ENCODE data around the gene CDO1. TPM values are rescaled to one million over a fixed set of nuclear protein-coding genes. Genes with fewer than 3 reads are reported as not detected.

Gene CDO1
- total RNA-seq, 4 donors from 2014 or later: 9.7 to 29.9 (median 13.3) TPM

- H3K27me3 ChIP-seq: no peaks in the 10 kb centered on the region
- WGBS, 2 donors (ENCODE audit: low coverage in 1 of 2): 75 to 92% methylated on average over 2 to 3 of the region's 3 CpGs
- no peak overlapping the region for H3K27ac ChIP-seq
- no peak for TF ChIP-seq EP300 (IDR thresholded peaks at IDR 0.05)
- TF ChIP-seq POLR2AphosphoS5 (IDR thresholded peaks at IDR 0.05): no peak
- TF ChIP-seq POLR2A (IDR thresholded peaks at IDR 0.05): no peak
- TF ChIP-seq CTCF (IDR thresholded peaks at IDR 0.05): no peak
- no peaks in the 10 kb centered on the region for H3K36me3 ChIP-seq
- no peak for ATAC-seq
- no peaks in the 10 kb centered on the region for H3K9me3 ChIP-seq
- no peaks in the 10 kb centered on the region for H3K4me1 ChIP-seq
- no peak overlapping the region for H3K4me3 ChIP-seq
Measured at GRCh38 chr5:115767424-115767823, 49.0 kb downstream of the CDO1 start.

DNA sequence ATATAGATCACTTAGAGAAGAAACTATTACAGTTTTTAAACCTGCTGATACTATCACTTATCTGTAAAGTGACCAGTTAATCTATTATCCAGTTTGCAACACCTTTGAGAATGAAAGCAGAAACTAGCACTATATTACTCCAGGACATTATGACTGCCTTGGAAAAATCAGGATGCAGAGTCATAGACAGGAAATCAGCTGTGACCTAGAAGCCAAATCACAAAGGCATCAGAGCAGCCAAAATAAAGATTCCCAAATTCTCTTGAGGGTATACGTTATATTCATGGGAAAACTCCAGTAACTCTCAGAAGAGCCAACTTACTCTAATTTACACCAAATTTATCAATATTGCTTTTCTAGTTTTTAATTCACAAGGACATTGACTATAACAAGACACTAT, 49.9 kb downstream of the CDO1 start:
- no peak for ATAC-seq
- H3K36me3 ChIP-seq: no peaks in the 10 kb centered on the region
- TF ChIP-seq POLR2A (IDR thresholded peaks at IDR 0.05) (no peak), POLR2AphosphoS5 (IDR thresholded peaks at IDR 0.05) (no peak), CTCF (IDR thresholded peaks at IDR 0.05) (no peak), EP300 (IDR thresholded peaks at IDR 0.05) (no peak)
- no peaks in the 10 kb centered on the region for H3K27me3 ChIP-seq
- H3K9me3 ChIP-seq: no peaks in the 10 kb centered on the region
- no peak overlapping the region for H3K27ac ChIP-seq
- WGBS, 2 donors (ENCODE audit: low coverage in 1 of 2): 50 to 78% methylated on average over 1 of the region's 1 CpG
- no peak overlapping the region for H3K4me3 ChIP-seq
- H3K4me1 ChIP-seq: no peaks in the 10 kb centered on the region

DNA sequence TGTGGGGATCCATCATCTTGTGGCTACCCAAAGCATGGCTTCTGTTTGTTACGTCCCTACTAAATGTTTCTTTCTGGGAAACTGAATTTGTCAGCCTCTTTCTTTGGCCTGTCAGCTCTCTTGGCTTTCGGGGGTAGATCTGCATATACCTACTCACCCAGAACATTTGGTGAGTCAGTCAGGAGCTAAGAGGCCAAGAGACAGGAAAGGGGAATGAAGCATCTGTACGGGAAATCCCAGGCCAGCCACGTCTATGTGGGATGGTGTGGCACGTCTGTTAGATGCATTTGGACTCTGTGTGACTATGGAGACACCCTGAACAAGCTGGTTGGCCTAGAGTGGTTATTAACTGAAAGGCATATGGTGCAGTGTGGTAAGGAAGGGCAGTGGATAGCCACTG, 58.1 kb downstream of the CDO1 start:
- Histone ChIP-seq H3K4me3 (no peak overlapping the region), H3K9me3 (no peaks in the 10 kb centered on the region), H3K4me1 (no peaks in the 10 kb centered on the region), H3K36me3 (no peaks in the 10 kb centered on the region), H3K27me3 (peaks cover 4% of the 10 kb centered on the region), H3K27ac (no peak overlapping the region)
- no peak for TF ChIP-seq POLR2A (IDR thresholded peaks at IDR 0.05)
- no peak for TF ChIP-seq POLR2AphosphoS5 (IDR thresholded peaks at IDR 0.05)
- TF ChIP-seq EP300 (IDR thresholded peaks at IDR 0.05): no peak
- no peak for TF ChIP-seq CTCF (IDR thresholded peaks at IDR 0.05)
- no peak for ATAC-seq
- 75% methylated on average over 5 of the region's 5 CpGs; no CpG with 5 or more reads in 1 of the 2 donors for WGBS, 2 donors (ENCODE audit: low coverage in 1 of 2)

DNA sequence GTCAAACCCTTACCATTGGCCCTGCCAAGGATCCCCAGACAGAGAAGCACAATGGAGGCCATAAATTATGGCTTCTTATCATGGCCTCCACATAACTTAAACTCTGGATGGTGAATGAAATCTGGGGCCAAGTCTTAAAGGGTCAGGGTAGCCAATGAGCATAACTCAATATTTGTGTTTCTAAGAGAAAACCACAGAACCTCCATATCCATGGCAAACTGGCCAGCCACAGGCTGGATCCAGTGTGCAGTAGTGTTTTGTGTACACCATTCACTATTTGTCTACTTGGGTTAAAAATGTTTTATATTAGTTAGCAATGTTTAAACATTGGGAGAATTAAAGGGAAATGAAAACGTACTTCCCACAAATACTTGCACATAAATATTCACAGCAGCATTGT, 60.8 kb downstream of the CDO1 start:
- Histone ChIP-seq H3K9me3 (no peaks in the 10 kb centered on the region), H3K27me3 (peaks cover 4% of the 10 kb centered on the region), H3K4me1 (no peaks in the 10 kb centered on the region), H3K36me3 (no peaks in the 10 kb centered on the region), H3K27ac (no peak overlapping the region), H3K4me3 (no peak overlapping the region)
- no peak for TF ChIP-seq CTCF (IDR thresholded peaks at IDR 0.05)
- no peak for TF ChIP-seq POLR2AphosphoS5 (IDR thresholded peaks at IDR 0.05)
- no peak for TF ChIP-seq POLR2A (IDR thresholded peaks at IDR 0.05)
- WGBS, 2 donors (ENCODE audit: low coverage in 1 of 2): 67 to 77% methylated on average over 1 of the region's 1 CpG
- ATAC-seq: no peak

Small RNAs within 50 kb of the gene (small RNA-seq; reads per million reads assigned to genes)
- gene RNU2-49P: 0 reads per million in 4 donors

Other genes with a start within 250 kb of the CDO1 start
- 1 to 10 TPM; 1.2 to 4.7 (median 3.1) TPM for gene TICAM2, start 214.2 kb downstream of the CDO1 start, total RNA-seq
- gene TMED7, start 190.6 kb downstream of the CDO1 start, total RNA-seq: 100 to 1,000 TPM; 100 to 148 (median 120) TPM
- 10 to 100 TPM; 36.5 to 73.0 (median 48.7) TPM for gene ATG12, start 24.9 kb upstream of the CDO1 start, total RNA-seq
- gene AP3S1, start 25.3 kb upstream of the CDO1 start, total RNA-seq: 100 to 1,000 TPM in 2 of 4 donors, 10 to 100 TPM in 2; 62.1 to 200 (median 99.5) TPM
- gene LVRN, start 145.8 kb upstream of the CDO1 start, total RNA-seq: 1 to 10 TPM; 3.0 to 5.5 (median 4.4) TPM
- under 1 TPM in 1 of 4 donors, not detected in 3; 0.15 TPM for gene ARL14EPL, start 215.8 kb upstream of the CDO1 start, total RNA-seq